ENCODE measurements around the gene SFTA2. TPM values are rescaled to one million over a fixed set of nuclear protein-coding genes. Genes with fewer than 3 reads are reported as not detected.
"Not testable (repeated sequence)": the region's sequence is repeated elsewhere in the genome, so short reads cannot be mapped to it uniquely, and the experiment has no call there.

SFTA2 gene
- total RNA-seq, 1 donor from 2014 or later, result 369 TPM

DNA sequence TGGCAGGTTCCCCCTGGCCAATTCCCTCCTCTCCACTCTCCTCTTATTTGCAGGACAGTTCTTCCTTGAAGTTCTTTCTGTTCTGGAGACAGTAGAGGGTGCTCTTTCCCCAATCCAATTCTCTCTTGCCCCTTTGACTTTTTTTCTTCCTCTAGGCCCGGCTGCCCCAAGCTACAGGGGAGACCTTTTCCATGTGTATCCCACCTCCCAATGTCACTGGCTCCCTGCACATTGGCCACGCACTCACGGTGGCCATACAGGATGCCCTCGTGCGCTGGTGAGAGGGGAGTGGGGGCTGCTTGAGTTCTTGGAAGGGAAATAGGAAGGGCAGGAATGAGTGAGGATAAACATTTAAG is 16.4 kb downstream of the SFTA2 start:
- Histone ChIP-seq H3K27me3 (no peaks in the 10 kb centered on the region), H3K27ac (peak overlapping the region; percentile 47), H3K9me3 (no peaks in the 10 kb centered on the region), H3K4me3 (no peak overlapping the region), H3K36me3 (peaks cover 46% of the 10 kb centered on the region), H3K4me1 (peaks cover 17% of the 10 kb centered on the region)
- TF ChIP-seq, protein P1, sequence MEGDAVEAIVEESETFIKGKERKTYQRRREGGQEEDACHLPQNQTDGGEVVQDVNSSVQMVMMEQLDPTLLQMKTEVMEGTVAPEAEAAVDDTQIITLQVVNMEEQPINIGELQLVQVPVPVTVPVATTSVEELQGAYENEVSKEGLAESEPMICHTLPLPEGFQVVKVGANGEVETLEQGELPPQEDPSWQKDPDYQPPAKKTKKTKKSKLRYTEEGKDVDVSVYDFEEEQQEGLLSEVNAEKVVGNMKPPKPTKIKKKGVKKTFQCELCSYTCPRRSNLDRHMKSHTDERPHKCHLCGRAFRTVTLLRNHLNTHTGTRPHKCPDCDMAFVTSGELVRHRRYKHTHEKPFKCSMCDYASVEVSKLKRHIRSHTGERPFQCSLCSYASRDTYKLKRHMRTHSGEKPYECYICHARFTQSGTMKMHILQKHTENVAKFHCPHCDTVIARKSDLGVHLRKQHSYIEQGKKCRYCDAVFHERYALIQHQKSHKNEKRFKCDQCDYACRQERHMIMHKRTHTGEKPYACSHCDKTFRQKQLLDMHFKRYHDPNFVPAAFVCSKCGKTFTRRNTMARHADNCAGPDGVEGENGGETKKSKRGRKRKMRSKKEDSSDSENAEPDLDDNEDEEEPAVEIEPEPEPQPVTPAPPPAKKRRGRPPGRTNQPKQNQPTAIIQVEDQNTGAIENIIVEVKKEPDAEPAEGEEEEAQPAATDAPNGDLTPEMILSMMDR (IDR thresholded peaks at IDR 0.05), result peak; percentile 63
- intact Hi-C loops (cut with DNase I), result loop anchor here (10.0 kb wide), 1 partner anchor 159 kb away; no protein-coding TSS in a partner anchor
- peak; percentile 67 for DNase-seq
- peak; percentile 50 for ATAC-seq

DNA sequence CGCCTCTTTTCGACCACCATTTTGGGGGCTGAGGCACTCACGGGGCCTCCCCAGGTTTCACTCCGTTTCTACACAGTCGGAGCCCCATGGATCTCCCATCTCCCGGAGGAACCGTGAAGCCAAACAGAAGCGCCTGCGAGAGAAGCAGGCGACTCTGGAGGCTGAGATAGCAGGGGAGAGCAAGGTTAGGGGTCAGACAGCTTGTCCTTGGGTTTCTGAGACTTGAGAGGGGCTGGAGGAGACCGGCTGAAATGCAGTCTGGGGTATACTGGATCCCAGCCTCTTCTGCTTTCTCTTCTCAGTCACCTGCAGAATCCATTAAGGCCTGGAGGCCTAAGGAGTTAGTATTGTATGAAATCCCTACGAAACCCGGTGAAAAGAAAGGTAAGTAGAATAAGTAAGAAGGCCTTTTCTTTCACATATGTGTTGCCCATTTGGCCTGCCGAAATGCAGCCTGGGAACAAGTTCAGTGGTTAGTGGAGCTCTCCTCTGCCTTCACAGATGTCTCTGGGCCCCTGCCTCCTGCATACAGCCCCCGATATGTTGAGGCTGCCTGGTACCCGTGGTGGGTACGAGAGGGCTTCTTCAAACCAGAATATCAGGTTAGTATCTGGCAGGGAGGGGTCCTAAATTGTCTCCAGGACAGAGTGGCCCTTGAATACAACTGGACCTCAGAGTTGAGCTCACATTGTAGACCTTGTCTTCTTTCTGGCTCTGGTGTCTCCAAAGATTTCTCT is 16.9 kb downstream of the SFTA2 start:
- Histone ChIP-seq H3K4me1 (peaks cover 17% of the 10 kb centered on the region), H3K9me3 (no peaks in the 10 kb centered on the region), H3K27me3 (no peaks in the 10 kb centered on the region), H3K4me3 (peak overlapping the region; percentile 65), H3K27ac (peak overlapping the region; percentile 90), H3K36me3 (peaks cover 46% of the 10 kb centered on the region)
- intact Hi-C loops (cut with DNase I), result loop anchor here (10.0 kb wide), 1 partner anchor 160 kb away; no protein-coding TSS in a partner anchor
- no peak for ATAC-seq
- DNase-seq, result no peak
- TF ChIP-seq, protein P1 (IDR thresholded peaks at IDR 0.05), result no peak

DNA sequence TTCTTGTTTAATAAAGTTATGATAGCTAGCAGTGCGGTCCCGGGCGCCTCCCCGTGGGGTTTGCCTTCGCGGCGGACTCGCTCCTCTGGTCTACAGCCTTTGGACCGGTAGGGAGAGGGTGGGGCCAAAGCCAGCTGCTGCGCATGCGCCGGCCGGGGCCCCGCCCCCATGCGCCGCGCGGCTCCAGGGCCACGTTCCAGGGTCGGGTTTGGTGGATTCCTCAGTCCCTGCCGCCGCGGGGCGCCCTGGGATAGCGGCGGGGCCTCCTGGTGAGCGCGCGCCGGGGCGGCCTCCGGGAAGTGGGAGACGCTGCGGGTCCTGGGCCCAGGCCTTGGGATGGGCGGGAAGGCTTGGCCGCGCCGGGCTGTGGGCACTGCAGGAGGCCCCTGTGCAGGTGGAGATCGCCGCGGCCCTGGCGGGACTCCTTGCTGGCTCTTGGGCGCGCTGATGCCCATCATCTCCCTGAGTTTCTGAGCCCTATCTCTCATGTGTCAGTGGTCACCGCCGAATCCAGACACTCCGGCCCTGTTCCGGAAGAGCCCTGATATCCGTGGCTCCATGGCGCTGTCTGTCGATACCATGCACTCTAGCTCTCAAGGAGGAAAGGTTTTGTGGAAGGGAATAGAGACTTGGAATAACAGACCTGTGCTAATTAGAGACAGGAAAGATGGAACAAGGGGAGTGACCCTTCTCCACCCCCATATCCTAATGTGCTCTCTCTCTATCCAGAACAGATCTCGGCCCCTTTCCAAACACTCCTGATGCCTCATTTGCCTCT is 17.7 kb downstream of the SFTA2 start, which contains the start of gene VARS2:
TSS of gene VARS2 (plus strand) at position 163 of the 778 bp plus-strand sequence. CDS start at position 762, 599 bp downstream.
- Histone ChIP-seq H3K27ac (peak within 1 kb of the TSS; percentile 90), H3K27me3 (no peaks in the 10 kb centered on the region), H3K4me1 (peaks cover 17% of the 10 kb centered on the region), H3K9me3 (no peaks in the 10 kb centered on the region), H3K4me3 (peak within 1 kb of the TSS; percentile 65), H3K36me3 (peaks cover 42% of the 10 kb centered on the region)
- intact Hi-C loops (cut with DNase I), result loop anchor here (10.0 kb wide), 1 partner anchor 161 kb away; no protein-coding TSS in a partner anchor
- peak; percentile 96 for ATAC-seq
- peak; percentile 95 for DNase-seq
- TF ChIP-seq, protein P1 (IDR thresholded peaks at IDR 0.05), result peak; percentile 43

DNA sequence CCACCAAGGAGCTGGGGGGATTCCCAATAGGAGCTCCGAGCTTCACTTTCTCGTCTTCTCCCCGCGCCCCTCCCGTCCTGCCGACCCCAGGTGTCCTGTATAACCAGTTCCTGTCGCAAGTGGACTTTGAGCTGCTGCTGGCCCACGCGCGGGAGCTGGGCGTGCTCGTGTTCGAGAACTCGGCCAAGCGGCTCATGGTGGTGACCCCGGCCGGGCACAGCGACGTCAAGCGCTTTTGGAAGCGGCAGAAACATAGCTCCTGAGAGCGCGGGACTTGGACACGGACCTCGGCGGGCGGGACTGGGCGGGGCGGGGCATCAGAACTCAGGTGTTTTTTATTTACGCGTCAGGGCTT is 18.3 kb downstream of the SFTA2 start:
- DNase-seq (no peak), ATAC-seq (no peak)
- H3K27ac ChIP-seq, result peak overlapping the region; percentile 90
- TF ChIP-seq, protein P1 (IDR thresholded peaks at IDR 0.05), result no peak
- peaks cover 38% of the 10 kb centered on the region for H3K36me3 ChIP-seq
- H3K27me3 ChIP-seq, result no peaks in the 10 kb centered on the region
- peak overlapping the region; percentile 65 for H3K4me3 ChIP-seq
- intact Hi-C loops (cut with DNase I), result loop anchor here (10.0 kb wide), 1 partner anchor 161 kb away; no protein-coding TSS in a partner anchor
- peaks cover 23% of the 10 kb centered on the region for H3K4me1 ChIP-seq
- H3K9me3 ChIP-seq, result no peaks in the 10 kb centered on the region

DNA sequence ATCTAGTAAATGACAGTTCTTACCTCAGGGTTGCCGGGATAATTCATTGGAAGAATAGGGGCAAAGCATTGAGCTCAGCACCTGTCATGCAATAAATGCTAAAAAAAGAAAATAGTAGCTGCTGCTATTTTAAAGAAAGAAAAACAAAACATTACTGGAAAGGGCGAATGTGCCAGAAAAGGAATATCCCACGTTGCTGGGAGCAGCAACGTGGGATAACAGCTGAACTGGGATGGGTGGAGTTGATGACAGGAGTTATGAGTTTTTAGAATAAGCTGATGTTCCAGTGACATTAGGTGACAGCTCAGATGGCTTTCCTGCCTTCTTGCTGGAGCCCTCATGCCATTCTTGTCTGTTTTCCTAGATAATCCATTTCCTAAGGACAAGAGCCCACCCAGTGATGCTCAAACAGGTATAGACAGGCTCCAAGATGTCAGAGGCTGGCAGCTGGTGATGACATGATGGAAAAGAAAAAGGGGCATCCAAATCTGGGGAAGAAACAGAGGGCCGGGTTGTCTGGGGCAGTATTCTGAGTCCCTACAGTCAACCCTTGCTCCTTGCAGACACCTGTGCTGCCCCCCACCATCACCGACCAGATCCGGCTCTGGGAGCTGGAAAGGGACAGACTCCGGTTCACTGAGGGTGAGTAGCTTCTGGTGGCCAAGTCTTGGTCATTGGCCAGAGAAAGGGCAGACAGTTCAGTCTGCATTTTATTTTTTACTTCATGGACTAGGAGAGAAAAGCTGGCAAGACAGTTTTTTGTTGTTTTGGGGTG is 19.0 kb downstream of the SFTA2 start:
- Histone ChIP-seq H3K4me1 (peaks cover 25% of the 10 kb centered on the region), H3K36me3 (peaks cover 32% of the 10 kb centered on the region), H3K27ac (no peak overlapping the region), H3K9me3 (no peaks in the 10 kb centered on the region), H3K27me3 (no peaks in the 10 kb centered on the region), H3K4me3 (no peak overlapping the region)
- TF ChIP-seq, protein P1 (IDR thresholded peaks at IDR 0.05), result no peak
- intact Hi-C loops (cut with DNase I), result loop anchor here (10.0 kb wide), 1 partner anchor 162 kb away; no protein-coding TSS in a partner anchor
- ATAC-seq (no peak), DNase-seq (no peak)

DNA sequence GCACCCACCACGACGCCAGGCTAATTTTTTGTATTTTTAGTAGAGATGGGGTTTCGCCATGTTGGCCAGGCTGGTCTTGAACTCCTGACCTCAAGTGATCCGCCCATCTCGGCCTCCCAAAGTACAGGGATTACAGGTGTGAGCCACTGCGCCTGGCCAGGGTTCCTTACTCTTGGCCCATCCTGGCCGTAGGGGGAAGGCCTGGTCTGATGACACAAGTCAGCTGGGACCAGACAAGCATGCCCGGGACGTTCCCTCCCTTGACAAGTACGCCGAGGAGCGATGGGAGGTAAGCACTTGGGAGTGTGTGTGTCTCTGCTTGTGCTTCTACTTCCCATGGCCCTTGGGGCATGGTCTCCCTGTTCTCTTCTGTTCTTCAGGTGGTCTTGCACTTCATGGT is 21.5 kb downstream of the SFTA2 start:
- H3K27me3 ChIP-seq, H3K27ac ChIP-seq, H3K4me3 ChIP-seq, H3K9me3 ChIP-seq, DNase-seq, ATAC-seq: not testable (repeated sequence)
- Histone ChIP-seq H3K36me3 (peaks cover 22% of the 10 kb centered on the region), H3K4me1 (peaks cover 22% of the 10 kb centered on the region)
- intact Hi-C loops (cut with DNase I), result loop anchor here (10.0 kb wide), 1 partner anchor 164 kb away; no protein-coding TSS in a partner anchor

Data from upper lobe of right lung (tissue), 1 donor.